ENCODE results near the gene PRKRIP1.
"Not testable (repeated sequence)": the region's sequence is repeated elsewhere in the genome, so short reads cannot be mapped to it uniquely, and the experiment has no call there.

DNA sequence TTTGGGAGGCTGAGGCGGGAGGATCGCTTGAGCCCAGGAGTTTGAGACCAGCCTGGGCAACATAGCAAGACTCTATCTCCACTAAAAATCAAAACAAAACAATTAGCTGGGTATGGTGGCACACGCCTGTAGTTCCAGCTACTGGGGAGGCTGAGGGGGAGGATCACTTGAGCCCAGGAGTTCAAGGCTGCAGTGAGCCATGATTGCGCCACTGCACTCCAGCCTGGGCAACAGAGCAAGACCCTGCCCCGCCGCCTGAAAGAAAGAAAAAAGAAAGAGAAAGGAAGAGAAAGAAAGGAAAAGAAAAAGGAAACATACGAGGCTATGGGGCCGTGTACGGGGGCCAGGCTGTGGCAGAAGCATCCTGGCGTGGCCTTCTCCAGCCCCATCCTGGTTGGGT, 58.8 kb downstream of the PRKRIP1 start:
- TF ChIP-seq EZH2 (IDR thresholded peaks at IDR 0.05; ENCODE audit: borderline replicate concordance, low read depth, low read length, poor library complexity, severe bottlenecking), result not testable (repeated sequence)
- TF ChIP-seq, protein P1, sequence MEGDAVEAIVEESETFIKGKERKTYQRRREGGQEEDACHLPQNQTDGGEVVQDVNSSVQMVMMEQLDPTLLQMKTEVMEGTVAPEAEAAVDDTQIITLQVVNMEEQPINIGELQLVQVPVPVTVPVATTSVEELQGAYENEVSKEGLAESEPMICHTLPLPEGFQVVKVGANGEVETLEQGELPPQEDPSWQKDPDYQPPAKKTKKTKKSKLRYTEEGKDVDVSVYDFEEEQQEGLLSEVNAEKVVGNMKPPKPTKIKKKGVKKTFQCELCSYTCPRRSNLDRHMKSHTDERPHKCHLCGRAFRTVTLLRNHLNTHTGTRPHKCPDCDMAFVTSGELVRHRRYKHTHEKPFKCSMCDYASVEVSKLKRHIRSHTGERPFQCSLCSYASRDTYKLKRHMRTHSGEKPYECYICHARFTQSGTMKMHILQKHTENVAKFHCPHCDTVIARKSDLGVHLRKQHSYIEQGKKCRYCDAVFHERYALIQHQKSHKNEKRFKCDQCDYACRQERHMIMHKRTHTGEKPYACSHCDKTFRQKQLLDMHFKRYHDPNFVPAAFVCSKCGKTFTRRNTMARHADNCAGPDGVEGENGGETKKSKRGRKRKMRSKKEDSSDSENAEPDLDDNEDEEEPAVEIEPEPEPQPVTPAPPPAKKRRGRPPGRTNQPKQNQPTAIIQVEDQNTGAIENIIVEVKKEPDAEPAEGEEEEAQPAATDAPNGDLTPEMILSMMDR (conservative IDR thresholded peaks at IDR 0.05; ENCODE audit: low read depth, low read length), result not testable (repeated sequence)

Data from A673 (cell line).